ENCODE data around the gene GPC6.

Gene GPC6

DNA sequence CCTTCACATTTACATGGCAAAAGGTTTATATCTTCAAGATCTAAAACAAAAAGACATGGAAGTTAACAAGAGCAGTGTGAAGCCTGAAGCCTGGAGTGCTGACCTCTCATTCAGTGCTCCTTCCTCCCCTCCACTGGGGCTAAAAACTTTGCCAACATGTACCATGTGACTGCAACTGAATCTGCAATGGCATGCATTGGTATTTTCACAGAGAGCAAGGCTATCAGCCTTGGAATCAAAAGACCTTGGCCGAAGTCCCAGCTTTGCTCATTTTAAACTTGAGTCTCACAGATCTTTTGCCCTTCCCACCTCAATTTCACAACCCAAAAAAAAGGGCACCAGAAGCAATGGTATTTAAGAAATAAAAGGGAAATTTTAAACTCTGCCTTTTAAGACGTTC is 927.8 kb downstream of the GPC6 start:
- in situ Hi-C loops (cut with MboI; ENCODE audit: low pct_unique_long_range_greater_than_20kb, low sequenced_read_pairs, unreplicated experiment): no loop called here
- no peak for DNase-seq (ENCODE audit: low spot score)
- TF ChIP-seq, protein P1, sequence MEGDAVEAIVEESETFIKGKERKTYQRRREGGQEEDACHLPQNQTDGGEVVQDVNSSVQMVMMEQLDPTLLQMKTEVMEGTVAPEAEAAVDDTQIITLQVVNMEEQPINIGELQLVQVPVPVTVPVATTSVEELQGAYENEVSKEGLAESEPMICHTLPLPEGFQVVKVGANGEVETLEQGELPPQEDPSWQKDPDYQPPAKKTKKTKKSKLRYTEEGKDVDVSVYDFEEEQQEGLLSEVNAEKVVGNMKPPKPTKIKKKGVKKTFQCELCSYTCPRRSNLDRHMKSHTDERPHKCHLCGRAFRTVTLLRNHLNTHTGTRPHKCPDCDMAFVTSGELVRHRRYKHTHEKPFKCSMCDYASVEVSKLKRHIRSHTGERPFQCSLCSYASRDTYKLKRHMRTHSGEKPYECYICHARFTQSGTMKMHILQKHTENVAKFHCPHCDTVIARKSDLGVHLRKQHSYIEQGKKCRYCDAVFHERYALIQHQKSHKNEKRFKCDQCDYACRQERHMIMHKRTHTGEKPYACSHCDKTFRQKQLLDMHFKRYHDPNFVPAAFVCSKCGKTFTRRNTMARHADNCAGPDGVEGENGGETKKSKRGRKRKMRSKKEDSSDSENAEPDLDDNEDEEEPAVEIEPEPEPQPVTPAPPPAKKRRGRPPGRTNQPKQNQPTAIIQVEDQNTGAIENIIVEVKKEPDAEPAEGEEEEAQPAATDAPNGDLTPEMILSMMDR (IDR thresholded peaks at IDR 0.05; ENCODE audit: extremely low read depth, insufficient read depth, missing control alignments): no peak

GRCh38 chr13:94157705-94158218 is 931.2 kb downstream of the GPC6 start:
- no peak for DNase-seq (ENCODE audit: low spot score)
- in situ Hi-C loops (cut with MboI; ENCODE audit: low pct_unique_long_range_greater_than_20kb, low sequenced_read_pairs, unreplicated experiment): no loop called here
- TF ChIP-seq, protein P1 (IDR thresholded peaks at IDR 0.05; ENCODE audit: extremely low read depth, insufficient read depth, missing control alignments): no peak

DNA sequence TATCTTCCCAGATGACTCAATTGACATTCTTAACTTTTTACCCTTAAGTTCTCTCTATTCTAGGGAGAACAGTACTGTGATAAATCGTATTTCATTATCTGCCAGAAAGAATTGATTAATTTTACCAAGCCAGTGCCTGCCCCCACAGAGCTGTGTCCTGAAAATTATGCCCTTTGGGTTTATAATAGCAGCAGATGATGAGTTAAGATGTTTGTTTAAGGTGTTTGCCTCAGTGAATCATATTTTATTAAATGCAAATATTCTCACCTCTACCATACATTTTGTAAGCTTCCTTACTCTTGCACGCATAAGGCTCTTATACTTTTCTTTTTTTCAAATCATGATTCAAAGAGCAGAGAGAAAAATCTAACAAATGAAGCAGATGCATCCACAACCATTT is 934.3 kb downstream of the GPC6 start:
- no peak for DNase-seq (ENCODE audit: low spot score)
- TF ChIP-seq, protein P1 (IDR thresholded peaks at IDR 0.05; ENCODE audit: extremely low read depth, insufficient read depth, missing control alignments): no peak
- in situ Hi-C loops (cut with MboI; ENCODE audit: low pct_unique_long_range_greater_than_20kb, low sequenced_read_pairs, unreplicated experiment): no loop called here

DNA sequence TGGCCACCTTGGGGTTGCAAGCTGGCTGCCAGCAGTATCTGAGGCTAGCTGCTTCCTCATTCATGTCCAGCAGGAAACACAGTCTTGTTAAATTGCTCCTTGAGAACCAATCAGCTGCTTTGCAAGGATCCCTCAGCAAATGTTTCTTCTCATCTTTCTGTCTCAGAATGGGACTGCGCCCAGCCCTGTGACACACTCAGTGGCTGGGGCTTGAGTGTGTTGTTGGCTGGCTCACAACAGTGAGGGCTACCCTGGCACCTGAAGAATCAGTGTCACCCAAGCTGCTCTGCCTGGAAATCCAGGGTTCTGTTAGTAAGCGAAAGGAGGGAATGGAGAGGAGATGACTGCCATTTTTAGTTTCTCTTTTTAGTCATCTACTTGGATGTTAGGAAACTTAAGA is 935.7 kb downstream of the GPC6 start:
- no peak for DNase-seq (ENCODE audit: low spot score)
- TF ChIP-seq, protein P1 (IDR thresholded peaks at IDR 0.05; ENCODE audit: extremely low read depth, insufficient read depth, missing control alignments): no peak
- in situ Hi-C loops (cut with MboI; ENCODE audit: low pct_unique_long_range_greater_than_20kb, low sequenced_read_pairs, unreplicated experiment): no loop called here

- no peak for DNase-seq (ENCODE audit: low spot score)
- in situ Hi-C loops (cut with MboI; ENCODE audit: low pct_unique_long_range_greater_than_20kb, low sequenced_read_pairs, unreplicated experiment): no loop called here
- TF ChIP-seq, protein P1 (IDR thresholded peaks at IDR 0.05; ENCODE audit: extremely low read depth, insufficient read depth, missing control alignments): no peak
These were observed 936.9 kb downstream of the GPC6 start for GRCh38 chr13:94163535-94163934.

DNA sequence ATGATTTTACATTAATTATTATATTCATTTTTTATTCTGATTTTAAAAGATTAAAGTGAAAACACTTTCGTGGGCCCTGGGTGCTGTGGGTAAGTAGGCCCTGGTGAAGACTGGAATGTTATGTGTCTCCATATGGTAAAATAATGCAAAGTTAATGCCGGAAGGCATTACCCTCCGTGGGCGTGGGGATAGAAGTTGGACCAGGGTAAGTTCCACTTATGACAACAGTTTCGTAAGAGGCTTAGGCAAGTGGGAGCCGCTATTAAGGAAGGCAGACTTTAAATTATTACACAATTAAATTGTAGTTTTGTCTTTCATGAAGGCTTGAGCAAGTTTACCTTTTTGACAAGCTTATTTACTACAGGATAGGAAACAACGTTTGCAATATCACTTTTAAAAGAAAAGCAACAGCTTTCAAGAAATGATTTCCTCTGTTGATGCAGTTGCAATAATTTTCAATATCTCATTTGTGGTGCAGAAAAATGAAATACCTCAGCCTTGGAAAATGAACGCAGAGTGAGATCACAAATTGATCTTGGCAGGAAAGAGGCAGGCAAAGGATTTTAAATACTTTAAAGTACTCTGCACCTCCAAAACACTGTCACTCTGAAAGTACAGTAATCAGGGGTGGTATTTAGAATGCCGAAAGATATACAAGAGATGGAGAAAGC is 942.3 kb downstream of the GPC6 start:
- TF ChIP-seq, protein P1 (IDR thresholded peaks at IDR 0.05; ENCODE audit: extremely low read depth, insufficient read depth, missing control alignments): no peak
- in situ Hi-C loops (cut with MboI; ENCODE audit: low pct_unique_long_range_greater_than_20kb, low sequenced_read_pairs, unreplicated experiment): no loop called here
- no peak for DNase-seq (ENCODE audit: low spot score)
